Subcutaneous adipose tissue (tissue), 4 donors: ENCODE results near the gene CRY2. TPM values are rescaled to one million over a fixed set of nuclear protein-coding genes. Genes with fewer than 3 reads are reported as not detected.

Experiments
- CTCF ChIP-seq: fragments of 450-650 bp; IDR thresholded peaks from one replicate; pipeline ENCODE4 v1.5.1; 2016; ENCODE audit warnings: low read depth, mild to moderate bottlenecking, control low read depth, antibody characterized with exemption, moderate library complexity
- total RNA-seq, 4 donors: library from RNA; depleted of rRNA; stranded (reverse); fragments of >200 nt; gene quantifications; one replicate each; pipeline ENCODE4 v1.1.0, GENCODE V29; 2016

CRY2 gene
- total RNA-seq, 4 donors from 2014 or later: 28.0 to 84.2 (median 39.4) TPM

- TF ChIP-seq CTCF: no peak
These were observed 70.5 kb downstream of the CRY2 start, which contains the start of gene PEX16 for GRCh38 chr11:45917623-45918330. PEX16 (minus strand) TSS chr11:45917877; CDS start chr11:45917811, 66 bp downstream.

- TF ChIP-seq CTCF: no peak
These were observed 71.2 kb downstream of the CRY2 start for GRCh38 chr11:45918331-45918941.

GRCh38 chr11:45918962-45919675, 71.8 kb downstream of the CRY2 start:
- no peak for TF ChIP-seq CTCF

GRCh38 chr11:45919806-45920530, 72.7 kb downstream of the CRY2 start:
- no peak for TF ChIP-seq CTCF

- no peak for TF ChIP-seq CTCF
These were observed 73.5 kb downstream of the CRY2 start for GRCh38 chr11:45920531-45921477.

GRCh38 chr11:45921561-45922424, 74.5 kb downstream of the CRY2 start:
- TF ChIP-seq CTCF: no peak
